ENCODE data around the gene SLCO3A1.

SLCO3A1 gene

DNA sequence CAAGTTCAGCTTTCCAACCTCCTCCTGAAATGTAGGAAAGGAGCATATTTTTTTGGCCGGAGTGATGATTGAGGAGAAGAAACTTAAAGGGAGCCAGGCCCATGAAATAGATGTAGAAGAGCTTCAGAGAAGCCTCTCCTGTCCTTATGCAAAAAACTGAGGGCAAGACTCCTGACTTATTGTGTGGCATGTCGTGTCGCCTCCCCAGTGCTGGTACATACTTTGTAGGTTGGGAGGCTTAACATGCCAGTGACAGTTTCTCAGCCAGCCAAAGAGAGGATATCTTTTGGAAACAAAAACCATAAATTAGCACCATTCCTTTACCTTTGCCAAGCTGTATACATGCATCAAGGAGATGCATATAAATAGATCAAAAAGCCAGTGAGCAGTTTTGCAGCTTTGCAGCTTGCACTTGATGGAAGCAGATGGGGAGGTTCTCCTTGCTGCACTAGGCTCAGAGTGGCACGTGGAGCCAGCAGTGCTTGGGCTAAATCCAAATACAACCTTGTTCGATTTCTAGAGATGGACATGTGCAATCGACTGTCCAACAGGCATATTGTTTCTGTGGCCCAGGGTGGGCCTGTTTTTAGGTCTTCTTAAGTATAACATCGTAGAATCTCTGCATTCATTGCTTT is 10.2 kb downstream of the SLCO3A1 start:
- TF ChIP-seq, protein P1, sequence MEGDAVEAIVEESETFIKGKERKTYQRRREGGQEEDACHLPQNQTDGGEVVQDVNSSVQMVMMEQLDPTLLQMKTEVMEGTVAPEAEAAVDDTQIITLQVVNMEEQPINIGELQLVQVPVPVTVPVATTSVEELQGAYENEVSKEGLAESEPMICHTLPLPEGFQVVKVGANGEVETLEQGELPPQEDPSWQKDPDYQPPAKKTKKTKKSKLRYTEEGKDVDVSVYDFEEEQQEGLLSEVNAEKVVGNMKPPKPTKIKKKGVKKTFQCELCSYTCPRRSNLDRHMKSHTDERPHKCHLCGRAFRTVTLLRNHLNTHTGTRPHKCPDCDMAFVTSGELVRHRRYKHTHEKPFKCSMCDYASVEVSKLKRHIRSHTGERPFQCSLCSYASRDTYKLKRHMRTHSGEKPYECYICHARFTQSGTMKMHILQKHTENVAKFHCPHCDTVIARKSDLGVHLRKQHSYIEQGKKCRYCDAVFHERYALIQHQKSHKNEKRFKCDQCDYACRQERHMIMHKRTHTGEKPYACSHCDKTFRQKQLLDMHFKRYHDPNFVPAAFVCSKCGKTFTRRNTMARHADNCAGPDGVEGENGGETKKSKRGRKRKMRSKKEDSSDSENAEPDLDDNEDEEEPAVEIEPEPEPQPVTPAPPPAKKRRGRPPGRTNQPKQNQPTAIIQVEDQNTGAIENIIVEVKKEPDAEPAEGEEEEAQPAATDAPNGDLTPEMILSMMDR (conservative IDR thresholded peaks at IDR 0.05; ENCODE audit: low read length), result no peak
- TF ChIP-seq EZH2phosphoT487 (IDR thresholded peaks at IDR 0.05; ENCODE audit: borderline replicate concordance), result no peak
- Histone ChIP-seq H3K9me3 (ENCODE audit: insufficient read depth, low read depth, low read length) (no peaks in the 10 kb centered on the region), H3K4me1 (ENCODE audit: insufficient read depth, low read length, poor library complexity, severe bottlenecking) (peaks cover 26% of the 10 kb centered on the region), H4K20me1 (ENCODE audit: insufficient read depth, low read length, poor library complexity, severe bottlenecking) (no peaks in the 10 kb centered on the region), H2AFZ (ENCODE audit: low read length) (no peak overlapping the region), H3K9ac (ENCODE audit: low read depth, low read length, poor library complexity, severe bottlenecking) (no peak overlapping the region), H3K36me3 (ENCODE audit: insufficient read depth, low read length) (no peaks in the 10 kb centered on the region), H3K9me2 (replicated peaks; ENCODE audit: low read depth, low read length) (no peaks in the 10 kb centered on the region), H3K4me2 (ENCODE audit: low read depth, low read length, poor library complexity, severe bottlenecking) (no peak overlapping the region), H3K4me3 (ENCODE audit: low read length, poor library complexity, severe bottlenecking) (no peak overlapping the region), H3K27me3 (ENCODE audit: insufficient read depth, low read length, poor library complexity, severe bottlenecking) (no peaks in the 10 kb centered on the region), H3F3A (ENCODE audit: low read depth) (no peaks in the 10 kb centered on the region), H3K79me2 (ENCODE audit: insufficient read depth, low read length) (peaks cover 16% of the 10 kb centered on the region)

DNA sequence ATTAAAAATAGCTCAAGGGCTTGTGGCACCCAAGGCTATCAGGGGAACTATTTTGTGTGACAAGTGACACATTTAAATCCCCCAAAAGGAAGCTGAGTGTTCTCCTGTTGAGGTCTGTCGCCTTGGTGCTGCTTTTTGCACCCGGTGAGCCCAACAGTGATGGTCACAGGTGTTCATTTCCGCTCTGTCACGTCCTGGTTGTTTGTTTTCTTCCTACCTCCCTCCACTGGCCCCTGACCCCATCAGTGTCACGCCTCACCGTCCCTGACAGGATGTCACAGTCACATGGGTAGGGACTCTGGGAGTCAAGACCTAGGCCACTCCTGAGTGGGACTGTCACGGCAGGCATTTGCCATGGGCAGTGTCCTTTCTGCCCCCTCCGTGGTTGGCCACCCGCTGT is 11.2 kb downstream of the SLCO3A1 start:
- peaks cover 19% of the 10 kb centered on the region for H3K4me1 ChIP-seq (ENCODE audit: insufficient read depth, low read length, poor library complexity, severe bottlenecking)
- H3K4me3 ChIP-seq (ENCODE audit: low read length, poor library complexity, severe bottlenecking), result no peak overlapping the region
- no peaks in the 10 kb centered on the region for H3F3A ChIP-seq (ENCODE audit: low read depth)
- H3K9me2 ChIP-seq (replicated peaks; ENCODE audit: low read depth, low read length), result no peaks in the 10 kb centered on the region
- TF ChIP-seq, protein P1 (conservative IDR thresholded peaks at IDR 0.05; ENCODE audit: low read length), result no peak
- no peak for TF ChIP-seq EZH2phosphoT487 (IDR thresholded peaks at IDR 0.05; ENCODE audit: borderline replicate concordance)
- no peaks in the 10 kb centered on the region for H3K27me3 ChIP-seq (ENCODE audit: insufficient read depth, low read length, poor library complexity, severe bottlenecking)
- H3K4me2 ChIP-seq (ENCODE audit: low read depth, low read length, poor library complexity, severe bottlenecking), result no peak overlapping the region
- H3K9ac ChIP-seq (ENCODE audit: low read depth, low read length, poor library complexity, severe bottlenecking), result no peak overlapping the region
- H3K9me3 ChIP-seq (ENCODE audit: insufficient read depth, low read depth, low read length), result no peaks in the 10 kb centered on the region
- no peaks in the 10 kb centered on the region for H3K36me3 ChIP-seq (ENCODE audit: insufficient read depth, low read length)
- peaks cover 10% of the 10 kb centered on the region for H3K79me2 ChIP-seq (ENCODE audit: insufficient read depth, low read length)
- no peaks in the 10 kb centered on the region for H4K20me1 ChIP-seq (ENCODE audit: insufficient read depth, low read length, poor library complexity, severe bottlenecking)
- H2AFZ ChIP-seq (ENCODE audit: low read length), result no peak overlapping the region

DNA sequence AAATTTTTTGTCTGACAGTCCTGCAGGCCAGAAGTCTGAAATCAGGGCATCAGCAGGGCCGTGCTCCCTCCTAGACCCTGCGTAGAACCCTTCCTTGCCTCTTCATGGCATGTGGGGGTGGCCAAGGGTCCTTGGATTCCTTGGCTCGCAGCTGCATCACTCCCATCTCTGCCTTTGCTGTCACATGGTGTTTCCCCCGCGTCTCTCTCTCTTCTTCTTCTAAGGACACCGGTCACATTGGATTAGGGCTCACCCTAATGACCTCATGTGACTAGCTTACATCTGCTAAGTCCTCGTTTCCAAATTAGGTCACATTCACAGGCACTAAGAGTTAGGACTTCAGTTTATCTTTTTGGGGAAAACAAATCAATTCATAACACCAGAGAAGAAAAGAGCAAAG is 12.0 kb downstream of the SLCO3A1 start:
- no peaks in the 10 kb centered on the region for H3F3A ChIP-seq (ENCODE audit: low read depth)
- H3K9me3 ChIP-seq (ENCODE audit: insufficient read depth, low read depth, low read length), result no peaks in the 10 kb centered on the region
- no peaks in the 10 kb centered on the region for H3K27me3 ChIP-seq (ENCODE audit: insufficient read depth, low read length, poor library complexity, severe bottlenecking)
- peaks cover 3% of the 10 kb centered on the region for H3K79me2 ChIP-seq (ENCODE audit: insufficient read depth, low read length)
- peaks cover 21% of the 10 kb centered on the region for H3K4me1 ChIP-seq (ENCODE audit: insufficient read depth, low read length, poor library complexity, severe bottlenecking)
- no peak overlapping the region for H3K9ac ChIP-seq (ENCODE audit: low read depth, low read length, poor library complexity, severe bottlenecking)
- H3K4me2 ChIP-seq (ENCODE audit: low read depth, low read length, poor library complexity, severe bottlenecking), result no peak overlapping the region
- H4K20me1 ChIP-seq (ENCODE audit: insufficient read depth, low read length, poor library complexity, severe bottlenecking), result no peaks in the 10 kb centered on the region
- no peaks in the 10 kb centered on the region for H3K9me2 ChIP-seq (replicated peaks; ENCODE audit: low read depth, low read length)
- no peak overlapping the region for H2AFZ ChIP-seq (ENCODE audit: low read length)
- no peak for TF ChIP-seq EZH2phosphoT487 (IDR thresholded peaks at IDR 0.05; ENCODE audit: borderline replicate concordance)
- TF ChIP-seq, protein P1 (conservative IDR thresholded peaks at IDR 0.05; ENCODE audit: low read length), result no peak
- no peaks in the 10 kb centered on the region for H3K36me3 ChIP-seq (ENCODE audit: insufficient read depth, low read length)
- no peak overlapping the region for H3K4me3 ChIP-seq (ENCODE audit: low read length, poor library complexity, severe bottlenecking)

Data from Loucy (cell line).